SK-N-SH treated with all-trans-retinoic acid at 6 μM for 48 hours (cell line): Measurements from ENCODE around the gene MOB1A.
"Not testable (repeated sequence)": the region's sequence is repeated elsewhere in the genome, so short reads cannot be mapped to it uniquely, and the experiment has no call there.

Experiments used
- ATAC-seq: fragments of 200-7000 bp; cut with Tn5 transposase; 3 replicates; pipeline ENCODE4 v1.9.1; 2020; ENCODE audit warnings: mild to moderate bottlenecking, moderate library complexity
- BACH2 ChIP-seq: fragments of 250-450 bp; sonication (Bioruptor Pico); IDR thresholded peaks from 2 replicates; pipeline ENCODE4 v1.9.0; 2021; ENCODE audit warnings: mild to moderate bottlenecking, borderline replicate concordance
- CSDC2 ChIP-seq: fragments of 250-450 bp; sonication (Bioruptor Pico); IDR thresholded peaks from 2 replicates; pipeline ENCODE4 v1.5.0; 2020; ENCODE audit warnings: mild to moderate bottlenecking, moderate library complexity
- GLIS3 ChIP-seq: fragments of 250-450 bp; sonication (Bioruptor Pico); IDR thresholded peaks from 2 replicates; pipeline ENCODE4 v1.5.0; 2020; ENCODE audit warnings: mild to moderate bottlenecking, moderate library complexity
- ISL1 ChIP-seq: fragments of 250-450 bp; sonication (Bioruptor Pico); IDR thresholded peaks from 2 replicates; pipeline ENCODE4 v2.1.2; 2022; ENCODE audit warnings: mild to moderate bottlenecking, moderate library complexity
- PPARA ChIP-seq: fragments of 250-450 bp; sonication (Bioruptor Pico); IDR thresholded peaks from 2 replicates; pipeline ENCODE4 v1.5.0; 2020; ENCODE audit warnings: mild to moderate bottlenecking, borderline replicate concordance
- SNAI2 ChIP-seq: fragments of 250-450 bp; sonication (Bioruptor Pico); IDR thresholded peaks from 2 replicates; pipeline ENCODE4 v1.5.0; 2020; ENCODE audit warnings: mild to moderate bottlenecking, moderate library complexity
- TCF4 ChIP-seq: fragments of 250-450 bp; sonication (Bioruptor Pico); IDR thresholded peaks from 2 replicates; pipeline ENCODE4 v1.8.0; 2021; ENCODE audit warnings: mild to moderate bottlenecking, moderate library complexity, borderline replicate concordance
- TSHZ2 ChIP-seq: fragments of 250-450 bp; sonication (Bioruptor Pico); IDR thresholded peaks from 2 replicates; pipeline ENCODE4 v1.5.0; 2020; ENCODE audit warnings: mild to moderate bottlenecking, moderate library complexity
- ZC3H10 ChIP-seq: fragments of 250-450 bp; sonication (Bioruptor Pico); IDR thresholded peaks from 2 replicates; pipeline ENCODE4 v1.5.1; 2021; ENCODE audit warnings: mild to moderate bottlenecking, moderate library complexity
- ZFP3 ChIP-seq: fragments of 250-450 bp; sonication (Bioruptor Pico); IDR thresholded peaks from 2 replicates; pipeline ENCODE4 v1.5.0; 2020; ENCODE audit warnings: mild to moderate bottlenecking, moderate library complexity
- ZFP30 ChIP-seq: fragments of 450-650 bp; formaldehyde crosslinking; IDR thresholded peaks from 2 replicates; pipeline ENCODE4 v1.5.0; 2022; ENCODE audit warnings: mild to moderate bottlenecking, moderate library complexity
- ZNF8 ChIP-seq: fragments of 450-650 bp; formaldehyde crosslinking; IDR thresholded peaks from 2 replicates; pipeline ENCODE4 v1.5.0; 2020; ENCODE audit warnings: mild to moderate bottlenecking, moderate library complexity
- TF ChIP-seq, protein P1 (sequence below): fragments of 250-450 bp; sonication (Bioruptor Pico); IDR thresholded peaks from 2 replicates; pipeline ENCODE4 v1.8.0; 2020; ENCODE audit warnings: mild to moderate bottlenecking, moderate library complexity, borderline replicate concordance
- TF ChIP-seq, protein P2 (sequence below): fragments of 250-450 bp; sonication (Bioruptor Pico); IDR thresholded peaks from 2 replicates; pipeline ENCODE4 v1.5.1; 2020; ENCODE audit warnings: low read depth, mild to moderate bottlenecking, moderate library complexity

MOB1A gene

GRCh38 chr2:74222300-74222650 is 43.6 kb upstream of the MOB1A start:
- no peak for ATAC-seq
- TF ChIP-seq ZNF8 (CRISPR knock-in tag) (no peak), ZFP30 (CRISPR knock-in tag) (no peak)

DNA sequence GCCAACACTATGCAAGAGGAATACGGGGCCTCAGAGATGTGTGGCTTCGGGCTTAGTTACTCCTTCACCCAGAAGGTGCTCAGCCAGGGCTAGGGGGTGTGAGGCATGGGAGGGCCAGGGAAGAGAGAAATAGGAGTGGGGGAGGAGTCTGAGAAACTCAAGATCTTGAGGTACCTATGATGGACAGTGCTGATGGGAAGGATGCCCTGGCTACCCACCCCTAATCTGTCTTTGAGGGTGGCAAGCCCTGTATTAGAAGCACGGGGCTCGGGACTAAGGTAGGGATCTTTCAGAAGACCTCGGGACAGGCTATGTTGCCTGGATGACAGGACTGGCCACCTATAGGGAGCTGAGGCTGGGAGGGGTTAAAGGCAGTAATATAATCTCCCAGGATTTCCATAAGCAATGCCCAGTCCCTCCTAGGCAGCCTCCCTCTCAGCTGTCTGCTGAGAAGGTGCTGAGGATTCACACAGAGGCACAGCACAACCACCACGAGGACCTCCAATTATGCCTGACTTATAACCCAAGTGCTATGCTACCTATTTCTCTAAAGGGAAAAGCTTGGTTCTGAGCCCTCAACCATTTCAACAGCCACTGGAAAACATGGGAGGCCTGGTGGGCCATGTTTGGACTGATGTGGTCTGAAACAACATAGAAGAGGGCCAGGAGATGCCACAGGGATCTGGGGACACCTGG is 43.1 kb upstream of the MOB1A start:
- no peak for ATAC-seq
- TF ChIP-seq, protein P1, sequence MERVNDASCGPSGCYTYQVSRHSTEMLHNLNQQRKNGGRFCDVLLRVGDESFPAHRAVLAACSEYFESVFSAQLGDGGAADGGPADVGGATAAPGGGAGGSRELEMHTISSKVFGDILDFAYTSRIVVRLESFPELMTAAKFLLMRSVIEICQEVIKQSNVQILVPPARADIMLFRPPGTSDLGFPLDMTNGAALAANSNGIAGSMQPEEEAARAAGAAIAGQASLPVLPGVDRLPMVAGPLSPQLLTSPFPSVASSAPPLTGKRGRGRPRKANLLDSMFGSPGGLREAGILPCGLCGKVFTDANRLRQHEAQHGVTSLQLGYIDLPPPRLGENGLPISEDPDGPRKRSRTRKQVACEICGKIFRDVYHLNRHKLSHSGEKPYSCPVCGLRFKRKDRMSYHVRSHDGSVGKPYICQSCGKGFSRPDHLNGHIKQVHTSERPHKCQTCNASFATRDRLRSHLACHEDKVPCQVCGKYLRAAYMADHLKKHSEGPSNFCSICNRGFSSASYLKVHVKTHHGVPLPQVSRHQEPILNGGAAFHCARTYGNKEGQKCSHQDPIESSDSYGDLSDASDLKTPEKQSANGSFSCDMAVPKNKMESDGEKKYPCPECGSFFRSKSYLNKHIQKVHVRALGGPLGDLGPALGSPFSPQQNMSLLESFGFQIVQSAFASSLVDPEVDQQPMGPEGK (CRISPR knock-in tag), result no peak
- TF ChIP-seq, protein P2, sequence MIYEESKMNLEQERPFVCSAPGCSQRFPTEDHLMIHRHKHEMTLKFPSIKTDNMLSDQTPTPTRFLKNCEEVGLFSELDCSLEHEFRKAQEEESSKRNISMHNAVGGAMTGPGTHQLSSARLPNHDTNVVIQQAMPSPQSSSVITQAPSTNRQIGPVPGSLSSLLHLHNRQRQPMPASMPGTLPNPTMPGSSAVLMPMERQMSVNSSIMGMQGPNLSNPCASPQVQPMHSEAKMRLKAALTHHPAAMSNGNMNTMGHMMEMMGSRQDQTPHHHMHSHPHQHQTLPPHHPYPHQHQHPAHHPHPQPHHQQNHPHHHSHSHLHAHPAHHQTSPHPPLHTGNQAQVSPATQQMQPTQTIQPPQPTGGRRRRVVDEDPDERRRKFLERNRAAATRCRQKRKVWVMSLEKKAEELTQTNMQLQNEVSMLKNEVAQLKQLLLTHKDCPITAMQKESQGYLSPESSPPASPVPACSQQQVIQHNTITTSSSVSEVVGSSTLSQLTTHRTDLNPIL (CRISPR knock-in tag), result no peak
- TF ChIP-seq BACH2, result no peak

GRCh38 chr2:74221091-74221490 is 42.4 kb upstream of the MOB1A start:
- ATAC-seq, result no peak

GRCh38 chr2:74219846-74220486 is 41.3 kb upstream of the MOB1A start:
- TF ChIP-seq ZC3H10 (CRISPR knock-in tag) (no peak), ZNF8 (CRISPR knock-in tag) (no peak), ZFP3 (CRISPR knock-in tag) (no peak), PPARA (CRISPR knock-in tag) (no peak), TCF4 (CRISPR knock-in tag) (no peak), SNAI2 (no peak)
- TF ChIP-seq, all 23 proteins: peak for 0
- no peak for ATAC-seq

More at GRCh38 chr2:74221091-74221490, 42.4 kb upstream of the MOB1A start:
- TF ChIP-seq CSDC2 (CRISPR knock-in tag) (no peak), GLIS3 (CRISPR knock-in tag) (no peak)
- TF ChIP-seq, all 23 proteins: peak for 0

DNA sequence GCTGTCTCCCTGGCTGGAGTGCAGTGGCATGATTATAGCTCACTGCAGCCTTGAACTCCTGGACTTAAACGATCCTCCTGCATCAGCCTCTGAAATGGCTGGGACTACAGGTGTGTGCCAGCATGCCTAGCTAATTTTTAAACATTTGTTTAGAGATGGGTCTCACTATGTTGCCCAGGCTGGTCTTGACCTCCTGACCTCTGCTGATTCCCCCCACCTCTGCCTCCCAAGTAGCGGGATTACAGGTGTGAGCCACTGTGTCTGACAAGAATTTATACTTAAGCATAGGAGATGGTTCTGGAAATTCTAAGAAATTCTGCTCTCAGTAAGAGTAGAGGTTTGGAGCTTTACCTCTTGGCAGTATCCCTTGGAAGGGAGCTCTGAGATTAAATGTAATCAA is 38.0 kb upstream of the MOB1A start:
- TF ChIP-seq ZNF8 (CRISPR knock-in tag) (no peak), ISL1 (CRISPR knock-in tag) (no peak), CSDC2 (CRISPR knock-in tag) (no peak), TSHZ2 (CRISPR knock-in tag) (no peak)
- TF ChIP-seq, protein P1 (CRISPR knock-in tag), result no peak
- ATAC-seq, result no peak

GRCh38 chr2:74215771-74216170 is 37.1 kb upstream of the MOB1A start:
- ATAC-seq, result not testable (repeated sequence)
